Tibial nerve (tissue), 4 donors: ENCODE results near the gene APP.

Experiments used
- CTCF ChIP-seq, 5 experiments: fragments of 200-600 bp in 3 of 5; fragments of 450-650 bp in 2 of 5; sonication (generic) in 3 of 5; IDR thresholded peaks; one replicate each; pipeline ENCODE4 v1.5.1; 2016 to 2019; ENCODE audit warnings: antibody characterized with exemption in 5 of 5, mild to moderate bottlenecking in 3 of 5, moderate library complexity in 2 of 5
- EP300 ChIP-seq, 2 donors: sonication (generic); formaldehyde crosslinking; IDR thresholded peaks; one replicate each; pipeline ENCODE4 v1.6.1; 2017; ENCODE audit warnings: antibody characterized with exemption in 2 of 2, mild to moderate bottlenecking in 1 of 2
- POLR2A ChIP-seq, 2 donors: fragments of 450-650 bp; IDR thresholded peaks; one replicate each; pipeline ENCODE4 v1.6.1; 2017; ENCODE audit warnings: antibody characterized with exemption in 2 of 2, mild to moderate bottlenecking in 2 of 2, moderate library complexity in 2 of 2

GRCh38 chr21:26195708-26196107, 25.1 kb upstream of the APP start:
- TF ChIP-seq CTCF (IDR thresholded peaks at IDR 0.05) (no peak), POLR2A (IDR thresholded peaks at IDR 0.05) (no peak), EP300 (IDR thresholded peaks at IDR 0.05) (no peak)
